K562 (cell line): ENCODE results near the gene AUNIP. TPM values are rescaled to one million over a fixed set of nuclear protein-coding genes. Genes with fewer than 3 reads are reported as not detected.

Experiments
- CCAR2 ChIP-seq: fragments of 200-400 bp; formaldehyde crosslinking; IDR thresholded peaks from 2 replicates; pipeline ENCODE4 v1.6.1; 2017; ENCODE audit warnings: mild to moderate bottlenecking, low read depth, low read length
- E2F6 ChIP-seq, 2 experiments: IDR thresholded peaks; 2 replicates each; pipeline ENCODE4 v1.6.1; 2011; ENCODE audit warnings: borderline replicate concordance in 1 of 2, control low read depth in 1 of 2, low read depth in 1 of 2, low read length in 1 of 2, mild to moderate bottlenecking in 1 of 2, mixed read lengths in 1 of 2, moderate library complexity in 1 of 2; ENCODE audit not compliant: insufficient read depth in 1 of 2, insufficient read length in 1 of 2, poor library complexity in 1 of 2, severe bottlenecking in 1 of 2; ENCODE audit errors: extremely low read depth in 1 of 2
- GATAD2A ChIP-seq: fragments of 450-650 bp; IDR thresholded peaks from 2 replicates; pipeline ENCODE4 v1.6.1; 2017
- HNRNPK ChIP-seq: fragments of 200-400 bp; formaldehyde crosslinking; IDR thresholded peaks from one replicate; pipeline ENCODE4 v1.6.1; 2018; ENCODE audit warnings: mild to moderate bottlenecking, low read depth, low read length; ENCODE audit not compliant: poor library complexity, severe bottlenecking
- MAX ChIP-seq: sonication (generic); formaldehyde crosslinking; IDR thresholded peaks from 2 replicates; pipeline ENCODE4 v1.9.0; 2022; ENCODE audit warnings: mild to moderate bottlenecking, missing genetic modification reagents
- NCOR1 ChIP-seq: fragments of 450-650 bp; IDR thresholded peaks from 2 replicates; pipeline ENCODE4 v1.6.1; 2016; ENCODE audit warnings: mild to moderate bottlenecking, moderate library complexity
- PBX2 ChIP-seq, 2 experiments: IDR thresholded peaks in 1 of 2; conservative IDR thresholded peaks in 1 of 2; 2 replicates each; pipeline ENCODE4 v1.6.1; 2016; ENCODE audit warnings: low read depth in 2 of 2, mild to moderate bottlenecking in 1 of 2, missing compliant biosample characterization in 1 of 2, missing genetic modification characterization in 1 of 2, moderate library complexity in 1 of 2
- PYGO2 ChIP-seq: fragments of 450-650 bp; IDR thresholded peaks from 2 replicates; pipeline ENCODE4 v1.6.1; 2016; ENCODE audit warnings: mild to moderate bottlenecking, missing genetic modification characterization, moderate library complexity, missing compliant biosample characterization
- SAFB ChIP-seq: fragments of 200-400 bp; formaldehyde crosslinking; IDR thresholded peaks from 2 replicates; pipeline ENCODE4 v1.6.1; 2017; ENCODE audit warnings: low read depth, low read length, borderline replicate concordance
- SP1 ChIP-seq: sonication (generic); formaldehyde crosslinking; IDR thresholded peaks from 2 replicates; pipeline ENCODE4 v1.8.1; 2022; ENCODE audit warnings: mild to moderate bottlenecking, missing genetic modification reagents
- SP2 ChIP-seq: IDR thresholded peaks from 2 replicates; pipeline ENCODE4 v1.6.1; 2011; ENCODE audit warnings: mild to moderate bottlenecking, low read depth, low read length, moderate library complexity; ENCODE audit not compliant: poor library complexity, severe bottlenecking; ENCODE audit errors: extremely low read depth
- YY1 ChIP-seq, 3 experiments: IDR thresholded peaks; 2 replicates each; pipeline ENCODE4 v1.6.1; 2011; ENCODE audit warnings: low read length in 2 of 3, mild to moderate bottlenecking in 2 of 3, moderate library complexity in 2 of 3, borderline replicate concordance in 1 of 3, control low read depth in 1 of 3, low read depth in 1 of 3; ENCODE audit not compliant: insufficient read depth in 3 of 3, insufficient replicate concordance in 2 of 3, control insufficient read depth in 1 of 3, insufficient read length in 1 of 3; ENCODE audit errors: extremely low read depth in 1 of 3
- ZNF384 ChIP-seq: IDR thresholded peaks from 2 replicates; pipeline ENCODE4 v1.6.1; 2012; ENCODE audit warnings: low read depth, low read length, improper control_type of control experiment
- polyA plus RNA-seq, 8 experiments: library from polyadenylated mRNA; depleted of rRNA in 4 of 8; stranded (reverse) in 5 of 8; unstranded in 3 of 8; fragments of >200 nt; fragmentation: Nextera tagmentation in 2 of 8; fragmentation: Illumina TruSeq in 1 of 8; extraction: Ambion mirVana in 2 of 8; extraction: Trizol in 1 of 8; gene quantifications; 2 replicates each; pipeline versions ENCODE4 v1.2.1 to v1.2.3, GENCODE V29; 2011 to 2014; ENCODE audit warnings: inconsistent platforms in 1 of 8, missing spikeins in 1 of 8
- total RNA-seq, 7 experiments: library from RNA; depleted of rRNA in 6 of 7; stranded (reverse); fragments of >200 nt in 6 of 7; fragmentation: Illumina TruSeq in 2 of 7; extraction: Trizol in 2 of 7; gene quantifications; 2 replicates each; pipeline versions ENCODE4 v1.2.1 to v1.2.3, GENCODE V29; 2011 to 2021; ENCODE audit warnings: low replicate concordance in 1 of 7
- TF ChIP-seq, protein P1 (sequence below): fragments of 250-450 bp; sonication (Bioruptor Pico); IDR thresholded peaks from 2 replicates; pipeline ENCODE4 v1.8.0; 2022; ENCODE audit warnings: inconsistent platforms, mild to moderate bottlenecking, moderate library complexity, borderline replicate concordance
- TF ChIP-seq, protein P2 (sequence below): fragments of 450-650 bp; formaldehyde crosslinking; IDR thresholded peaks from 2 replicates; pipeline ENCODE4 v1.4.0; 2020; ENCODE audit warnings: mild to moderate bottlenecking, moderate library complexity
- TF ChIP-seq, protein P3 (sequence below): fragments of 200-800 bp; sonication (Bioruptor generic); IDR thresholded peaks from 2 replicates; pipeline ENCODE4 v1.6.1; 2017; ENCODE audit warnings: missing genetic modification characterization, missing compliant biosample characterization

AUNIP gene
- total and polyA plus RNA-seq, 9 of the 15 experiments (the other 6 are each of a cell fraction or from before 2014, with no cell fraction given): 12.1 to 53.8 (median 47.1) TPM

DNA sequence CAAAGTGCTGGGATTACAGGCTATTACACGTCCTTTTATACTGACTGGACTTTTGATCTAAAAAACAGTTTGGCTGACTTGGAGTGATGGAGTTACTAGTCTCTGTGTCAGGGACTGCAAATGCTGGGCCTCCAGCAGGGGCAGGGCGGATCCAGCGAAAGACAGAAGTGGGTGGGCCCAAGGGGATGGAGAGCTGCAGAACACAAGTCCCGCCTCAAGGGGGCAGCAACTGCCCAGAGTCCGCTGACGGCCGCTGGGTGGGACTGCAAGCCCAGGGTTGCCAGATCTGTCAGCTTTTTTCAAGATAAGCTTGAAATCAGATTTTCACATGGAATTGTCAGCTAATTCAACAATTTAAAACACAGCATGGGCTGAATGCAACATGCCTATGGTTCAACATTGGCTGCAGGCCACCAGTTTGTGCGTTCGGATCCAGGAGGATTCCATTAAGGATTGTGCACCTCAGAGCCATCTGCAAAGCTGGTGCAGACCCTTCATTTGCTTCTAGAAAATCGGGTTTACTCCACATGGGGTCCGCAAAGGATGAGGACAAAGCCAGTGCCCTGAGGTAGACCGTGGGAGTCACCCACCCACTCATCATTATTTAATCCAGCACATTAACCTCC is 36.2 kb upstream of the AUNIP start (continued):
- no peak for TF ChIP-seq CCAR2
- 0 out of 2 replicates have a peak, but pooled peaks have one; percentile 34 for TF ChIP-seq GATAD2A
- no peak for TF ChIP-seq SP2
- no peak for TF ChIP-seq E2F6 (IDR thresholded peaks at IDR 0.05; ENCODE audit: borderline replicate concordance in 1 of 2, extremely low read depth in 1 of 2, insufficient read depth in 1 of 2, insufficient read length in 1 of 2, low read depth in 1 of 2, low read length in 1 of 2, poor library complexity in 1 of 2, severe bottlenecking in 1 of 2)
- TF ChIP-seq YY1 (IDR thresholded peaks at IDR 0.05; ENCODE audit: borderline replicate concordance in 1 of 3, control insufficient read depth in 1 of 3, extremely low read depth in 1 of 3, insufficient read depth in 3 of 3, insufficient read length in 1 of 3, insufficient replicate concordance in 2 of 3, low read depth in 1 of 3, low read length in 2 of 3): peak in 2 of 3 experiments; percentile 56 to 66
- TF ChIP-seq PBX2 (CRISPR knock-in tag; IDR thresholded peaks at IDR 0.05; ENCODE audit: low read depth): no peak
- TF ChIP-seq PBX2 (tag; conservative IDR thresholded peaks at IDR 0.05; ENCODE audit: low read depth): peak; percentile 44; the same call in 1 of the 2 replicates
- no peak for TF ChIP-seq PYGO2 (tag)
- TF ChIP-seq NCOR1: no peak
- no peak for TF ChIP-seq MAX (CRISPR knock-in tag)
- TF ChIP-seq SAFB: no peak
- TF ChIP-seq SP1 (CRISPR knock-in tag): peak; percentile 99
- TF ChIP-seq, protein P1, sequence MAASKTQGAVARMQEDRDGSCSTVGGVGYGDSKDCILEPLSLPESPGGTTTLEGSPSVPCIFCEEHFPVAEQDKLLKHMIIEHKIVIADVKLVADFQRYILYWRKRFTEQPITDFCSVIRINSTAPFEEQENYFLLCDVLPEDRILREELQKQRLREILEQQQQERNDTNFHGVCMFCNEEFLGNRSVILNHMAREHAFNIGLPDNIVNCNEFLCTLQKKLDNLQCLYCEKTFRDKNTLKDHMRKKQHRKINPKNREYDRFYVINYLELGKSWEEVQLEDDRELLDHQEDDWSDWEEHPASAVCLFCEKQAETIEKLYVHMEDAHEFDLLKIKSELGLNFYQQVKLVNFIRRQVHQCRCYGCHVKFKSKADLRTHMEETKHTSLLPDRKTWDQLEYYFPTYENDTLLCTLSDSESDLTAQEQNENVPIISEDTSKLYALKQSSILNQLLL (CRISPR knock-in tag): no peak
- TF ChIP-seq, protein P2, sequence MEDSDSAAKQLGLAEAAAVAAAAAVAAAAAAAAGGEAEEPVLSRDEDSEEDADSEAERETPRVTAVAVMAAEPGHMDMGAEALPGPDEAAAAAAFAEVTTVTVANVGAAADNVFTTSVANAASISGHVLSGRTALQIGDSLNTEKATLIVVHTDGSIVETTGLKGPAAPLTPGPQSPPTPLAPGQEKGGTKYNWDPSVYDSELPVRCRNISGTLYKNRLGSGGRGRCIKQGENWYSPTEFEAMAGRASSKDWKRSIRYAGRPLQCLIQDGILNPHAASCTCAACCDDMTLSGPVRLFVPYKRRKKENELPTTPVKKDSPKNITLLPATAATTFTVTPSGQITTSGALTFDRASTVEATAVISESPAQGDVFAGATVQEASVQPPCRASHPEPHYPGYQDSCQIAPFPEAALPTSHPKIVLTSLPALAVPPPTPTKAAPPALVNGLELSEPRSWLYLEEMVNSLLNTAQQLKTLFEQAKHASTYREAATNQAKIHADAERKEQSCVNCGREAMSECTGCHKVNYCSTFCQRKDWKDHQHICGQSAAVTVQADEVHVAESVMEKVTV (CRISPR knock-in tag): peak; percentile 100
- TF ChIP-seq, protein P3, sequence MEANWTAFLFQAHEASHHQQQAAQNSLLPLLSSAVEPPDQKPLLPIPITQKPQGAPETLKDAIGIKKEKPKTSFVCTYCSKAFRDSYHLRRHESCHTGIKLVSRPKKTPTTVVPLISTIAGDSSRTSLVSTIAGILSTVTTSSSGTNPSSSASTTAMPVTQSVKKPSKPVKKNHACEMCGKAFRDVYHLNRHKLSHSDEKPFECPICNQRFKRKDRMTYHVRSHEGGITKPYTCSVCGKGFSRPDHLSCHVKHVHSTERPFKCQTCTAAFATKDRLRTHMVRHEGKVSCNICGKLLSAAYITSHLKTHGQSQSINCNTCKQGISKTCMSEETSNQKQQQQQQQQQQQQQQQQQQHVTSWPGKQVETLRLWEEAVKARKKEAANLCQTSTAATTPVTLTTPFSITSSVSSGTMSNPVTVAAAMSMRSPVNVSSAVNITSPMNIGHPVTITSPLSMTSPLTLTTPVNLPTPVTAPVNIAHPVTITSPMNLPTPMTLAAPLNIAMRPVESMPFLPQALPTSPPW (CRISPR knock-in tag): peak; percentile 60; the same call in 1 of the 2 replicates
- TF ChIP-seq HNRNPK: no peak
- TF ChIP-seq ZNF384: peak; percentile 57; the same call in 1 of the 2 replicates
